ENCODE data around the gene GBF1. TPM values are rescaled to one million over a fixed set of nuclear protein-coding genes. Genes with fewer than 3 reads are reported as not detected.

Gene GBF1
- total and polyA plus RNA-seq, 2 of the 13 experiments (the other 11 are each of a cell fraction or from before 2014, with no cell fraction given) = 17.1 to 21.9 TPM

DNA sequence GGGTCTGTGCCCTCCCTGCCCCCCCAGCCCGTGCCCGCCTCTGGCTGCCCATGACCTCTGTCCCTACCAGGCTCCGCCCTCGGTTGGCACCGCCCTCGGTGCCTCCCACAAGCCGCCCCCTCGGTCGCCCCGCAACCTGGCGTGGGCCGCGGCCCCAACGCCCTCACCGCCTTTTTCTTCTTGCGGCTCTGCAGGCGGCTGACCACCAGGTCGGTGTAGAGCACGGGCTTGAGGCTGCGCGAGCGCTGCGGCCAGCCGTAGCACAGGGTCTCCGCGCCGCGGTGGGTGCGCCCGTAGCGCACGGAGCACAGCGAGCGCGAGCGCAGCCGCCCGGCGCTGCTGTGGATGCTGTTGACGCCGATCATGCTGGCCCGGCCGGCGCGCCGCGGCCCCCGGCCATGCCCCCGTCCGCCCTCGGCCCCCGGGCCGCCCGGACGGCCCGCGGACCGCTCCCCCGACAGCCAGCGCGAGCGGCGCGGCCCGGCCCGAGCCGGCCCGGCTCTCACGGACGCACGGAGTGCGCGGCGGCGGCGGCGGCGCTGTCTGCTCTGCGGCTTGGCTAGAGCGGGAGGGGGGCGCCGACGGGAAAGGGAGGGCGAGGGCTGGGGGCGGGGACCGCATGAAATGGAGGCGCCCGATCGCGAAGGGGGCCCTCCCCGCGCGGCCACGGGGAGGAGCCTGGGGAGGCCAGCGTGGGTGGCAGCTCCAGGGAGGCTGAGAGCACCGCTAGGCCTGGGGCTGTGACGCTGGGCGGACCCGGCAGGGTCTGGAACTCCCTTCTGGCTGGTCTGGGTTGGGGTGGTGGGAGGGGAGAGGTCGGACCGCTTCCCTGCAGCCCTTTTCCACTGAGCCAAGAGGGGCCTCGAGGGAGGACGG, 163.6 kb downstream of the GBF1 start:
- in situ Hi-C loops (cut with HindIII; ENCODE audit: extremely low pct_ligation_motif_present, low pct_unique_long_range_greater_than_20kb) = loop anchor here (10.0 kb wide), 1 partner anchor 66 kb away; no protein-coding TSS in a partner anchor
- H3K4me3 ChIP-seq (replicated peaks in 1 of 3; ENCODE audit: insufficient read depth in 1 of 3, low read depth in 2 of 3, low read length in 3 of 3) = peak overlapping the region; percentile 42 to 64 (median 58); a peak in 4 of 6 replicates
- TF ChIP-seq, protein P1, sequence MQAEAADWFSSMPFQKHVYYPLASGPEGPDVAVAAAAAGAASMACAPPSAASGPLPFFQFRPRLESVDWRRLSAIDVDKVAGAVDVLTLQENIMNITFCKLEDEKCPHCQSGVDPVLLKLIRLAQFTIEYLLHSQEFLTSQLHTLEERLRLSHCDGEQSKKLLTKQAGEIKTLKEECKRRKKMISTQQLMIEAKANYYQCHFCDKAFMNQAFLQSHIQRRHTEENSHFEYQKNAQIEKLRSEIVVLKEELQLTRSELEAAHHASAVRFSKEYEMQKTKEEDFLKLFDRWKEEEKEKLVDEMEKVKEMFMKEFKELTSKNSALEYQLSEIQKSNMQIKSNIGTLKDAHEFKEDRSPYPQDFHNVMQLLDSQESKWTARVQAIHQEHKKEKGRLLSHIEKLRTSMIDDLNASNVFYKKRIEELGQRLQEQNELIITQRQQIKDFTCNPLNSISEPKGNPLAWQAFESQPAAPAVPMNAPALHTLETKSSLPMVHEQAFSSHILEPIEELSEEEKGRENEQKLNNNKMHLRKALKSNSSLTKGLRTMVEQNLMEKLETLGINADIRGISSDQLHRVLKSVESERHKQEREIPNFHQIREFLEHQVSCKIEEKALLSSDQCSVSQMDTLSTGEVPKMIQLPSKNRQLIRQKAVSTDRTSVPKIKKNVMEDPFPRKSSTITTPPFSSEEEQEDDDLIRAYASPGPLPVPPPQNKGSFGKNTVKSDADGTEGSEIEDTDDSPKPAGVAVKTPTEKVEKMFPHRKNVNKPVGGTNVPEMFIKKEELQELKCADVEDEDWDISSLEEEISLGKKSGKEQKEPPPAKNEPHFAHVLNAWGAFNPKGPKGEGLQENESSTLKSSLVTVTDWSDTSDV (CRISPR knock-in tag; IDR thresholded peaks at IDR 0.05) = no peak
- no peak for TF ChIP-seq FLYWCH1 (CRISPR knock-in tag; IDR thresholded peaks at IDR 0.05)
- TF ChIP-seq, protein P2, sequence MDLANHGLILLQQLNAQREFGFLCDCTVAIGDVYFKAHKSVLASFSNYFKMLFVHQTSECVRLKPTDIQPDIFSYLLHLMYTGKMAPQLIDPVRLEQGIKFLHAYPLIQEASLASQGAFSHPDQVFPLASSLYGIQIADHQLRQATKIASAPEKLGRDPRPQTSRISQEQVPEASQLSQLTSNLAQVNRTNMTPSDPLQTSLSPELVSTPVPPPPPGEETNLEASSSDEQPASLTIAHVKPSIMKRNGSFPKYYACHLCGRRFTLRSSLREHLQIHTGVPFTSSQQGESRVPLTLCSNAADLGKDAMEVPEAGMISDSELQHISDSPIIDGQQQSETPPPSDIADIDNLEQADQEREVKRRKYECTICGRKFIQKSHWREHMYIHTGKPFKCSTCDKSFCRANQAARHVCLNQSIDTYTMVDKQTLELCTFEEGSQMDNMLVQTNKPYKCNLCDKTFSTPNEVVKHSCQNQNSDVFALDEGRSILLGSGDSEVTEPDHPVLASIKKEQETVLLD (CRISPR knock-in tag; IDR thresholded peaks at IDR 0.05; ENCODE audit: low read depth) = no peak
- no peak for TF ChIP-seq KLF13 (CRISPR knock-in tag; IDR thresholded peaks at IDR 0.05)
- TF ChIP-seq, protein P3, sequence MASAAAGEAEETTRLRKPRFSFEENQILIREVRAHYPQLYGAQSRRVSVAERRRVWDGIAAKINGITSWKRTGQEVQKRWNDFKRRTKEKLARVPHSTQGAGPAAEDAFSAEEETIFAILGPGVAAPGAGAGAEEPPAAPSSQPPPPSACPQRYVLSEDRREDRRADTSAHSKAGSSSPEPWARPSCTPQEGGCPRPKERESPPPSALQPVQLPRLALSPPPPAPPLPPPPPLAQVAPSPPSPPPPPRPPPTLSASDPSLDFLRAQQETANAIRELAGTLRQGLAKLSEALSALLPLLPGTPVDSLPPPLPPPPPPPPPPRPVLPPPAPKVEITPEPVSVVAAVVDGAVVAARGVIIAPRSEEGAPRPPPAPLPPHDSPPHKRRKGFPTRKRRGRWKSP (CRISPR knock-in tag; IDR thresholded peaks at IDR 0.05) = peak; percentile 93; the same call in 1 of the 2 replicates
- TF ChIP-seq, protein P4, sequence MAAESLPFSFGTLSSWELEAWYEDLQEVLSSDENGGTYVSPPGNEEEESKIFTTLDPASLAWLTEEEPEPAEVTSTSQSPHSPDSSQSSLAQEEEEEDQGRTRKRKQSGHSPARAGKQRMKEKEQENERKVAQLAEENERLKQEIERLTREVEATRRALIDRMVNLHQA (CRISPR knock-in tag; IDR thresholded peaks at IDR 0.05) = no peak
- TF ChIP-seq ZNF777 (CRISPR knock-in tag; IDR thresholded peaks at IDR 0.05) = peak; percentile 72; the same call in 1 of the 2 replicates
- no peak for TF ChIP-seq FOXP1 (IDR thresholded peaks at IDR 0.05)
- no peak for TF ChIP-seq FOXP1 (CRISPR knock-in tag; IDR thresholded peaks at IDR 0.05)
- TF ChIP-seq, protein P5, sequence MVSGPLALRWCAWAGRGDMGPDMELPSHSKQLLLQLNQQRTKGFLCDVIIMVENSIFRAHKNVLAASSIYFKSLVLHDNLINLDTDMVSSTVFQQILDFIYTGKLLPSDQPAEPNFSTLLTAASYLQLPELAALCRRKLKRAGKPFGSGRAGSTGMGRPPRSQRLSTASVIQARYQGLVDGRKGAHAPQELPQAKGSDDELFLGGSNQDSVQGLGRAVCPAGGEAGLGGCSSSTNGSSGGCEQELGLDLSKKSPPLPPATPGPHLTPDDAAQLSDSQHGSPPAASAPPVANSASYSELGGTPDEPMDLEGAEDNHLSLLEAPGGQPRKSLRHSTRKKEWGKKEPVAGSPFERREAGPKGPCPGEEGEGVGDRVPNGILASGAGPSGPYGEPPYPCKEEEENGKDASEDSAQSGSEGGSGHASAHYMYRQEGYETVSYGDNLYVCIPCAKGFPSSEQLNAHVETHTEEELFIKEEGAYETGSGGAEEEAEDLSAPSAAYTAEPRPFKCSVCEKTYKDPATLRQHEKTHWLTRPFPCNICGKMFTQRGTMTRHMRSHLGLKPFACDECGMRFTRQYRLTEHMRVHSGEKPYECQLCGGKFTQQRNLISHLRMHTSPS (CRISPR knock-in tag; IDR thresholded peaks at IDR 0.05; ENCODE audit: low read depth) = no peak
- TF ChIP-seq HNRNPLL (IDR thresholded peaks at IDR 0.05; ENCODE audit: low read depth, low read length, poor library complexity, severe bottlenecking) = peak; percentile 99
- 0 out of 2 replicates have a peak, but pooled peaks have one; percentile 57 for TF ChIP-seq HNRNPL (IDR thresholded peaks at IDR 0.05; ENCODE audit: low read depth, low read length)
- no peak for TF ChIP-seq SAP130 (CRISPR knock-in tag; IDR thresholded peaks at IDR 0.05; ENCODE audit: low read depth)
- no peak for TF ChIP-seq ZNF234 (CRISPR knock-in tag; conservative IDR thresholded peaks at IDR 0.05)
- TF ChIP-seq TEAD3 (CRISPR knock-in tag; optimal IDR thresholded peaks at IDR 0.05; ENCODE audit: borderline replicate concordance) = no peak
- no peak for TF ChIP-seq ZNF776 (CRISPR knock-in tag; IDR thresholded peaks at IDR 0.05)
- no peak for TF ChIP-seq HMG20A (CRISPR knock-in tag; IDR thresholded peaks at IDR 0.05; ENCODE audit: borderline replicate concordance)

More for the DNA sequence above, 163.6 kb downstream of the GBF1 start:
- FAIRE-seq (no peak), DNase-seq (ENCODE audit: low spot score) (no peak), ATAC-seq (peak; percentile 34)
- no TSS peak for BruUV-seq (replicated peaks)
- peaks cover 19% of the 10 kb centered on the region for H3K4me1 ChIP-seq (ENCODE audit: insufficient read depth, low read length)
- no peak overlapping the region for H3K9ac ChIP-seq (ENCODE audit: insufficient read depth, low read depth, low read length)
- H2AFZ ChIP-seq (ENCODE audit: low read length) = no peak overlapping the region
- peak overlapping the region; percentile 61 for H3K4me2 ChIP-seq (ENCODE audit: low read depth, low read length)
- CTCF ChIA-PET (ENCODE audit: low intra/inter-chr PET ratio, low total read pairs) = no interaction called here
- WGBS (ENCODE audit: low lambda C conversion rate) = under 1% methylated on average over 31 of the region's 103 CpGs
- intact Hi-C loops (cut with micrococcal nuclease; ENCODE audit: unreplicated experiment) = no loop called here
- H3K9me3 ChIP-seq (ENCODE audit: low read length) = no peaks in the 10 kb centered on the region
- peaks cover 4% of the 10 kb centered on the region; the same call in 1 of the 2 replicates for H4K20me1 ChIP-seq (ENCODE audit: insufficient read depth, low read length)
- H3K27ac ChIP-seq (ENCODE audit: extremely low read length, insufficient read depth, low read length) = no peak overlapping the region
- H3K27me3 ChIP-seq (ENCODE audit: control insufficient read depth in 1 of 2, insufficient read depth in 2 of 2, low read length in 2 of 2) = peaks cover 25 to 72% of the 10 kb centered on the region in 2 experiments
- H3K79me2 ChIP-seq (ENCODE audit: insufficient read depth, low read length) = no peaks in the 10 kb centered on the region
- no peaks in the 10 kb centered on the region for H3K36me3 ChIP-seq (replicated peaks in 1 of 2; ENCODE audit: control insufficient read depth in 1 of 2, insufficient read depth in 2 of 2, low read length in 2 of 2)
- POLR2A ChIA-PET = interaction anchor here (1.0 to 1.3 kb wide), 2 partner anchors 15 to 41 kb away, joined by 3 read pairs; no protein-coding TSS in a partner anchor
